Esophagus squamous epithelium (tissue), 4 donors: ENCODE data around the gene IL32.

Source experiments
- CTCF ChIP-seq, 6 experiments: fragments of 450-650 bp in 4 of 6; fragments of 200-600 bp in 2 of 6; sonication (generic) in 2 of 6; IDR thresholded peaks; one replicate each; pipeline ENCODE4 v1.5.1; 2016 to 2019; ENCODE audit warnings: antibody characterized with exemption in 6 of 6, mild to moderate bottlenecking in 4 of 6, moderate library complexity in 4 of 6
- POLR2A ChIP-seq, 4 donors: fragments of 450-650 bp; IDR thresholded peaks; one replicate each; pipeline ENCODE4 v1.6.1; 2017; ENCODE audit warnings: antibody characterized with exemption in 4 of 4, mild to moderate bottlenecking in 4 of 4, moderate library complexity in 3 of 4

GRCh38 chr16:3022208-3022683, 43.2 kb upstream of the IL32 start:
- TF ChIP-seq CTCF (IDR thresholded peaks at IDR 0.05) (no peak), POLR2A (IDR thresholded peaks at IDR 0.05) (no peak)
